ENCODE data around the gene SEMA3F. TPM values are rescaled to one million over a fixed set of nuclear protein-coding genes. Genes with fewer than 3 reads are reported as not detected.

SEMA3F gene
- total and polyA plus RNA-seq, 2 of the 4 experiments (the other 2 are of a cell fraction) = 7.3 to 23.3 TPM

GRCh38 chr3:50117120-50117519 lies 38.0 kb upstream of the SEMA3F start:
- CTCF ChIA-PET = interaction anchor here (0.9 kb wide), 1 partner anchor 130 kb away, joined by 8 read pairs; no protein-coding TSS in a partner anchor
- H3K9ac ChIP-seq (ENCODE audit: low read depth, low read length) = no peak overlapping the region
- H3K27ac ChIP-seq (ENCODE audit: insufficient read depth, low read length) = no peak overlapping the region
- no peak overlapping the region for H3K14ac ChIP-seq (replicated peaks; ENCODE audit: low read depth, low read length)
- H4K5ac ChIP-seq (ENCODE audit: low read depth, low read length) = no peak overlapping the region
- 97% methylated on average over 4 of the region's 8 CpGs; no CpG with 5 or more reads in 1 of the 2 experiments for WGBS, 2 experiments (ENCODE audit: extremely low coverage in 2 of 2, insufficient read length in 1 of 2)
- H4K91ac ChIP-seq (ENCODE audit: insufficient read depth, low read depth, low read length) = no peak overlapping the region
- H3K4me1 ChIP-seq (ENCODE audit: control insufficient read depth, insufficient read depth, low read length) = no peaks in the 10 kb centered on the region
- DNase-seq (no peak), ATAC-seq (ENCODE audit: low read depth) (no peak)
- H3K79me1 ChIP-seq (ENCODE audit: low read depth in 1 of 2, low read length in 2 of 2) = peaks cover 12 to 36% of the 10 kb centered on the region in 2 experiments; a peak in 3 of 4 replicates
- H2BK15ac ChIP-seq (ENCODE audit: low read depth, low read length) = no peak overlapping the region
- no peak overlapping the region for H3K23ac ChIP-seq (ENCODE audit: low read depth, low read length)
- no peaks in the 10 kb centered on the region for H3K9me3 ChIP-seq (ENCODE audit: control insufficient read depth, insufficient read depth, low read length)
- H4K20me1 ChIP-seq (ENCODE audit: insufficient read depth, low read length) = peaks cover 52% of the 10 kb centered on the region
- no TSS peak for BruUV-seq (replicated peaks)
- no peak for TF ChIP-seq RAD21 (IDR thresholded peaks at IDR 0.05; ENCODE audit: low read length)
- no peak for TF ChIP-seq FOS (IDR thresholded peaks at IDR 0.05; ENCODE audit: low read depth, low read length)
- TF ChIP-seq BHLHE40 (IDR thresholded peaks at IDR 0.05; ENCODE audit: low read depth, low read length) = no peak
- no peak for TF ChIP-seq RCOR1 (IDR thresholded peaks at IDR 0.05; ENCODE audit: insufficient replicate concordance, low read length)
- TF ChIP-seq MAFK (IDR thresholded peaks at IDR 0.05; ENCODE audit: low read depth, low read length) = no peak
- TF ChIP-seq SMC3 (IDR thresholded peaks at IDR 0.05; ENCODE audit: low read depth, low read length) = no peak
- TF ChIP-seq NFE2L2 (IDR thresholded peaks at IDR 0.05; ENCODE audit: low read depth, low read length) = no peak
- no peak for TF ChIP-seq CHD1 (IDR thresholded peaks at IDR 0.05; ENCODE audit: low read depth, low read length)
- TF ChIP-seq ELK1 (IDR thresholded peaks at IDR 0.05; ENCODE audit: borderline replicate concordance, low read depth, low read length) = no peak
- TF ChIP-seq USF2 (IDR thresholded peaks at IDR 0.05; ENCODE audit: low read depth, low read length) = no peak
- no peak for TF ChIP-seq MXI1 (IDR thresholded peaks at IDR 0.05; ENCODE audit: borderline replicate concordance, low read depth, low read length)
- dilution Hi-C loops (cut with HindIII; ENCODE audit: low sequenced_read_pairs, unreplicated experiment) = no loop called here
- H2BK120ac ChIP-seq (ENCODE audit: low read depth, low read length) = no peak overlapping the region
- H2BK5ac ChIP-seq (ENCODE audit: low read depth, low read length, poor library complexity, severe bottlenecking) = no peak overlapping the region
- no peak overlapping the region for H2BK20ac ChIP-seq (ENCODE audit: low read depth, low read length)
- no peak overlapping the region for H3K56ac ChIP-seq (ENCODE audit: extremely low read depth, insufficient read depth, low read length)
- no peaks in the 10 kb centered on the region for H3K27me3 ChIP-seq (ENCODE audit: control insufficient read depth, insufficient read depth, low read length)
- no peak overlapping the region for H3K4ac ChIP-seq (ENCODE audit: low read depth, low read length)
- no peak overlapping the region for H2AFZ ChIP-seq (replicated peaks; ENCODE audit: low read length, poor library complexity)
- H3K4me2 ChIP-seq (ENCODE audit: low read depth, low read length) = no peak overlapping the region
- intact Hi-C loops (cut with micrococcal nuclease) = no loop called here
- in situ Hi-C loops (cut with MboI; ENCODE audit: low sequenced_read_pairs) = no loop called here
- H4K8ac ChIP-seq (ENCODE audit: low read depth in 2 of 2, low read length in 2 of 2) = no peak overlapping the region
- H3K36me3 ChIP-seq (ENCODE audit: control insufficient read depth, insufficient read depth, low read length) = peaks cover 74% of the 10 kb centered on the region
- no peak overlapping the region for H2AK9ac ChIP-seq (replicated peaks; ENCODE audit: low read depth, low read length, poor library complexity)
- POLR2A ChIA-PET (ENCODE audit: unreplicated experiment) = no interaction called here
- no peak overlapping the region for H3K4me3 ChIP-seq (ENCODE audit: insufficient read depth, low read depth, low read length)
- no peak overlapping the region for H3K18ac ChIP-seq (ENCODE audit: low read depth, low read length)
- no peak overlapping the region for H2AK5ac ChIP-seq (ENCODE audit: low read depth, low read length)
- no peaks in the 10 kb centered on the region for H3K9me1 ChIP-seq (ENCODE audit: insufficient read depth, low read length)
